ENCODE results near the gene MAP2K6. TPM values are rescaled to one million over a fixed set of nuclear protein-coding genes. Genes with fewer than 3 reads are reported as not detected.

MAP2K6 gene
- total and polyA plus RNA-seq, 2 of the 8 experiments (the other 6 are each of a cell fraction or from before 2014, with no cell fraction given), result 11.0 to 44.1 TPM

- Histone ChIP-seq H3K4ac (replicated peaks; ENCODE audit: insufficient read length, low read depth, low read length) (no peak overlapping the region), H2BK5ac (ENCODE audit: low read depth, low read length) (no peak overlapping the region), H3K4me1 (replicated peaks in 1 of 4; ENCODE audit: control insufficient read depth in 3 of 4, insufficient read depth in 4 of 4, low read length in 3 of 4) (no peaks in the 10 kb centered on the region), H3K36me3 (ENCODE audit: control insufficient read depth in 2 of 4, insufficient read depth in 4 of 4, low read length in 3 of 4) (no peaks in the 10 kb centered on the region), H4K20me1 (replicated peaks in 1 of 2; ENCODE audit: control insufficient read depth in 1 of 2, insufficient read depth in 2 of 2, low read length in 2 of 2) (no peaks in the 10 kb centered on the region), H3K14ac (ENCODE audit: insufficient read length) (no peak overlapping the region), H3K18ac (ENCODE audit: extremely low read depth, low read length) (no peak overlapping the region), H3K56ac (replicated peaks; ENCODE audit: insufficient read length, low read depth, low read length) (no peak overlapping the region), H2BK15ac (ENCODE audit: low read length) (no peak overlapping the region), H3K9me3 (ENCODE audit: insufficient read depth in 2 of 2, low read depth in 1 of 2, low read length in 1 of 2) (no peaks in the 10 kb centered on the region), H3K23ac (ENCODE audit: insufficient read length) (no peak overlapping the region), H3K27ac (ENCODE audit: low read depth, low read length) (no peak overlapping the region), H3K9ac (replicated peaks in 1 of 4; ENCODE audit: extremely low read depth in 1 of 4, low read depth in 3 of 4, low read length in 3 of 4) (no peak overlapping the region), H3K27me3 (replicated peaks in 1 of 4; ENCODE audit: control insufficient read depth in 3 of 4, extremely low read depth in 1 of 4, insufficient read depth in 3 of 4, low read length in 3 of 4) (no peaks in the 10 kb centered on the region), H3K4me2 (ENCODE audit: insufficient read depth in 1 of 2, low read depth in 2 of 2, low read length in 2 of 2) (no peak overlapping the region), H3K23me2 (ENCODE audit: low read depth, low read length) (no peaks in the 10 kb centered on the region; the same call in 1 of the 2 replicates), H3K79me2 (ENCODE audit: control insufficient read depth in 1 of 2, insufficient read depth in 2 of 2, low read length in 2 of 2) (no peaks in the 10 kb centered on the region), H3K79me1 (ENCODE audit: low read depth, low read length) (no peaks in the 10 kb centered on the region), H2AFZ (ENCODE audit: low read length) (no peak overlapping the region), H4K91ac (replicated peaks; ENCODE audit: insufficient read length, low read length) (no peak overlapping the region), H4K8ac (ENCODE audit: extremely low read depth, insufficient read depth, low read length) (no peak overlapping the region), H2AK5ac (ENCODE audit: low read depth, low read length) (no peak overlapping the region), H2BK12ac (ENCODE audit: low read depth, low read length) (no peak overlapping the region), H2BK20ac (ENCODE audit: low read length) (no peak overlapping the region), H3K4me3 (ENCODE audit: extremely low read depth in 1 of 4, insufficient read depth in 2 of 4, low read depth in 3 of 4, low read length in 4 of 4) (no peak overlapping the region), H4K5ac (ENCODE audit: insufficient read length, low read depth, low read length) (no peak overlapping the region), H2BK120ac (replicated peaks; ENCODE audit: low read depth, low read length) (no peak overlapping the region)
- ChIA-PET CTCF (ENCODE audit: partially characterized antibody) (interaction anchor here (1.4 to 7.0 kb wide), 2 partner anchors 10 to 73 kb away, joined by 5 to 59 read pairs; no protein-coding TSS in a partner anchor), POLR2A (ENCODE audit: partially characterized antibody) (no interaction called here)
- FAIRE-seq (no peak), DNase-seq (ENCODE audit: low read depth in 1 of 2, low spot score in 2 of 2) (no peak)
- 91% methylated on average over 7 of the region's 7 CpGs; no CpG with 5 or more reads in 1 of the 2 experiments for WGBS, 2 experiments (ENCODE audit: extremely low coverage in 1 of 2, insufficient coverage in 1 of 2, insufficient read length in 1 of 2, insufficient replicate concordance in 2 of 2, low coverage in 1 of 2, low lambda C conversion rate in 2 of 2, missing lambda C conversion rate in 1 of 2)
- no peak for TF ChIP-seq ASH2L (IDR thresholded peaks at IDR 0.05; ENCODE audit: low read length)
- TF ChIP-seq SP1 (IDR thresholded peaks at IDR 0.05; ENCODE audit: low read depth, low read length), result no peak
- TF ChIP-seq SP4 (IDR thresholded peaks at IDR 0.05; ENCODE audit: low read length), result no peak
- TF ChIP-seq JUN (IDR thresholded peaks at IDR 0.05; ENCODE audit: low read depth, low read length), result no peak
- no peak for TF ChIP-seq RNF2 (IDR thresholded peaks at IDR 0.05; ENCODE audit: borderline replicate concordance, low read depth, low read length, missing control alignments, poor library complexity, severe bottlenecking)
- TF ChIP-seq CHD1 (IDR thresholded peaks at IDR 0.05; ENCODE audit: low read depth, low read length), result no peak
- no peak for TF ChIP-seq NRF1 (IDR thresholded peaks at IDR 0.05; ENCODE audit: low read depth, low read length)
- TF ChIP-seq CREB1 (IDR thresholded peaks at IDR 0.05), result no peak
- TF ChIP-seq FOSL1 (IDR thresholded peaks at IDR 0.05; ENCODE audit: insufficient read depth, low read depth, low read length), result no peak
- no peak for TF ChIP-seq TBP (IDR thresholded peaks at IDR 0.05; ENCODE audit: low read depth, low read length)
- TF ChIP-seq CBX5 (IDR thresholded peaks at IDR 0.05; ENCODE audit: low read depth, low read length), result no peak
- TF ChIP-seq, protein P1, sequence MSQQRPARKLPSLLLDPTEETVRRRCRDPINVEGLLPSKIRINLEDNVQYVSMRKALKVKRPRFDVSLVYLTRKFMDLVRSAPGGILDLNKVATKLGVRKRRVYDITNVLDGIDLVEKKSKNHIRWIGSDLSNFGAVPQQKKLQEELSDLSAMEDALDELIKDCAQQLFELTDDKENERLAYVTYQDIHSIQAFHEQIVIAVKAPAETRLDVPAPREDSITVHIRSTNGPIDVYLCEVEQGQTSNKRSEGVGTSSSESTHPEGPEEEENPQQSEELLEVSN (IDR thresholded peaks at IDR 0.05), result no peak
- TF ChIP-seq BCL11A (IDR thresholded peaks at IDR 0.05; ENCODE audit: low read depth in 2 of 2, low read length in 2 of 2), result no peak
- TF ChIP-seq POLR2A (IDR thresholded peaks at IDR 0.05; ENCODE audit: control extremely low read depth in 1 of 2, low read depth in 2 of 2, low read length in 2 of 2), result no peak
These were observed 183.6 kb downstream of the MAP2K6 start for GRCh38 chr17:69597898-69598692.

All from H1 (cell line).